HepG2 (cell line): ENCODE results near the gene SQOR. TPM values are rescaled to one million over a fixed set of nuclear protein-coding genes. Genes with fewer than 3 reads are reported as not detected.

ENCODE experiments used
- GTF3A ChIP-seq: sonication (generic); formaldehyde crosslinking; conservative IDR thresholded peaks from 2 replicates; pipeline ENCODE4 v1.4.0; 2020; ENCODE audit warnings: mild to moderate bottlenecking, missing genetic modification reagents
- IKZF4 ChIP-seq: sonication (generic); formaldehyde crosslinking; IDR thresholded peaks from 2 replicates; pipeline ENCODE4 v1.5.1; 2020; ENCODE audit warnings: borderline replicate concordance, mild to moderate bottlenecking, low read depth, missing genetic modification reagents; ENCODE audit errors: not compliant biosample characterization
- ISL2 ChIP-seq: sonication (generic); formaldehyde crosslinking; IDR thresholded peaks from 2 replicates; pipeline ENCODE4 v1.5.0; 2020; ENCODE audit warnings: missing genetic modification reagents
- LRRFIP1 ChIP-seq: sonication (generic); formaldehyde crosslinking; conservative IDR thresholded peaks from 2 replicates; pipeline ENCODE4 v1.4.0; 2020; ENCODE audit warnings: missing genetic modification reagents
- MAFF ChIP-seq: IDR thresholded peaks from 2 replicates; pipeline ENCODE4 v1.6.1; 2011; ENCODE audit warnings: low read depth, low read length, improper control_type of control experiment
- NFATC3 ChIP-seq: sonication (generic); formaldehyde crosslinking; IDR thresholded peaks from 2 replicates; pipeline ENCODE4 v1.5.1; 2020; ENCODE audit warnings: mild to moderate bottlenecking, missing genetic modification reagents
- NFIC ChIP-seq: IDR thresholded peaks from 2 replicates; pipeline ENCODE4 v1.6.1; 2012; ENCODE audit warnings: mild to moderate bottlenecking, low read length, inconsistent platforms
- NFKBIZ ChIP-seq: IDR thresholded peaks from 2 replicates; pipeline ENCODE4 v1.6.1; 2018; ENCODE audit warnings: missing genetic modification reagents, missing compliant biosample characterization
- RARG ChIP-seq: sonication (generic); formaldehyde crosslinking; IDR thresholded peaks from 2 replicates; pipeline ENCODE4 v1.4.0; 2020; ENCODE audit warnings: low read depth, mild to moderate bottlenecking, missing genetic modification reagents
- SALL2 ChIP-seq: sonication (generic); formaldehyde crosslinking; IDR thresholded peaks from 2 replicates; pipeline ENCODE4 v1.8.1; 2023; ENCODE audit warnings: mild to moderate bottlenecking, missing genetic modification reagents, inconsistent platforms
- SKI ChIP-seq: fragments of 450-650 bp; IDR thresholded peaks from one replicate; pipeline ENCODE4 v1.6.1; 2018; ENCODE audit warnings: mild to moderate bottlenecking; ENCODE audit not compliant: partially characterized antibody
- SKIL ChIP-seq: sonication (generic); formaldehyde crosslinking; IDR thresholded peaks from 2 replicates; pipeline ENCODE4 v1.8.0; 2022; ENCODE audit warnings: missing genetic modification reagents, mild to moderate bottlenecking, moderate library complexity, borderline replicate concordance
- STAT5B ChIP-seq: sonication (generic); formaldehyde crosslinking; IDR thresholded peaks from 2 replicates; pipeline ENCODE4 v1.4.0; 2020; ENCODE audit warnings: missing genetic modification reagents
- TFDP1 ChIP-seq: IDR thresholded peaks from 2 replicates; pipeline ENCODE4 v1.6.1; 2016; ENCODE audit warnings: missing compliant biosample characterization, missing genetic modification reagents, borderline replicate concordance
- ZNF296 ChIP-seq: sonication (generic); formaldehyde crosslinking; conservative IDR thresholded peaks from 2 replicates; pipeline ENCODE4 v1.5.0; 2020; ENCODE audit warnings: mild to moderate bottlenecking, missing genetic modification reagents
- ZNF552 ChIP-seq: sonication (generic); formaldehyde crosslinking; IDR thresholded peaks from 2 replicates; pipeline ENCODE4 v1.9.0; 2022; ENCODE audit warnings: missing genetic modification reagents, mild to moderate bottlenecking, borderline replicate concordance
- ZSCAN9 ChIP-seq: IDR thresholded peaks from 2 replicates; pipeline ENCODE4 v1.6.1; 2016; ENCODE audit warnings: borderline replicate concordance
- polyA plus RNA-seq, 8 experiments: library from polyadenylated mRNA; depleted of rRNA in 3 of 8; stranded (reverse) in 7 of 8; unstranded in 1 of 8; fragments of >200 nt; fragmentation: Illumina TruSeq in 4 of 8; extraction: Trizol in 4 of 8; gene quantifications; 2 replicates each; pipeline versions ENCODE4 v1.2.1 to v1.2.3, GENCODE V29; 2011 to 2016; ENCODE audit warnings: low read depth in 4 of 8, missing spikeins in 1 of 8, mixed read lengths in 1 of 8; ENCODE audit not compliant: insufficient read depth in 1 of 8
- total RNA-seq, 5 experiments: library from RNA; depleted of rRNA; stranded (reverse); fragments of >200 nt; fragmentation: Illumina TruSeq; extraction: Trizol; gene quantifications; 2 replicates each; pipeline ENCODE4 v1.2.3, GENCODE V29; 2016; ENCODE audit warnings: low read depth in 1 of 5
- TF ChIP-seq, protein P1 (sequence below): sonication (generic); formaldehyde crosslinking; IDR thresholded peaks from 2 replicates; pipeline ENCODE4 v1.5.1; 2020; ENCODE audit warnings: mild to moderate bottlenecking, moderate library complexity, missing genetic modification reagents
- TF ChIP-seq, protein P2 (sequence below): sonication (generic); formaldehyde crosslinking; IDR thresholded peaks from 2 replicates; pipeline ENCODE4 v1.8.1; 2023; ENCODE audit warnings: missing genetic modification reagents, mild to moderate bottlenecking, borderline replicate concordance

The SQOR gene
- total and polyA plus RNA-seq, 2 of the 13 experiments (the other 11 are each of a cell fraction or from before 2014, with no cell fraction given) = 19.3 to 19.4 TPM

- no peak for TF ChIP-seq LRRFIP1
- no peak for TF ChIP-seq GTF3A (CRISPR knock-in tag)
- no peak for TF ChIP-seq STAT5B (CRISPR knock-in tag)
- TF ChIP-seq SALL2 = peak; percentile 84
- TF ChIP-seq, protein P1, sequence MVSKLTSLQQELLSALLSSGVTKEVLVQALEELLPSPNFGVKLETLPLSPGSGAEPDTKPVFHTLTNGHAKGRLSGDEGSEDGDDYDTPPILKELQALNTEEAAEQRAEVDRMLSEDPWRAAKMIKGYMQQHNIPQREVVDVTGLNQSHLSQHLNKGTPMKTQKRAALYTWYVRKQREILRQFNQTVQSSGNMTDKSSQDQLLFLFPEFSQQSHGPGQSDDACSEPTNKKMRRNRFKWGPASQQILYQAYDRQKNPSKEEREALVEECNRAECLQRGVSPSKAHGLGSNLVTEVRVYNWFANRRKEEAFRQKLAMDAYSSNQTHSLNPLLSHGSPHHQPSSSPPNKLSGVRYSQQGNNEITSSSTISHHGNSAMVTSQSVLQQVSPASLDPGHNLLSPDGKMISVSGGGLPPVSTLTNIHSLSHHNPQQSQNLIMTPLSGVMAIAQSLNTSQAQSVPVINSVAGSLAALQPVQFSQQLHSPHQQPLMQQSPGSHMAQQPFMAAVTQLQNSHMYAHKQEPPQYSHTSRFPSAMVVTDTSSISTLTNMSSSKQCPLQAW (CRISPR knock-in tag) = peak; percentile 76; the same call in 1 of the 2 replicates
- 0 out of 2 replicates have a peak, but pooled peaks have one; percentile 4 for TF ChIP-seq MAFF
- no peak; the same call in 1 of the 2 replicates for TF ChIP-seq ZSCAN9 (CRISPR knock-in tag)
- TF ChIP-seq NFKBIZ (CRISPR knock-in tag) = peak; percentile 63
- peak; percentile 59 for TF ChIP-seq SKI
- TF ChIP-seq NFIC = no peak
- 0 out of 2 replicates have a peak, but pooled peaks have one; percentile 51 for TF ChIP-seq SKIL (CRISPR knock-in tag)
- peak; percentile 90; the same call in 1 of the 2 replicates for TF ChIP-seq TFDP1 (CRISPR knock-in tag)
- no peak for TF ChIP-seq ZNF296 (CRISPR knock-in tag)
- peak; percentile 76; the same call in 1 of the 2 replicates for TF ChIP-seq NFATC3 (CRISPR knock-in tag)
- TF ChIP-seq, protein P2, sequence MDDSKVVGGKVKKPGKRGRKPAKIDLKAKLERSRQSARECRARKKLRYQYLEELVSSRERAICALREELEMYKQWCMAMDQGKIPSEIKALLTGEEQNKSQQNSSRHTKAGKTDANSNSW (CRISPR knock-in tag) = no peak
- TF ChIP-seq RARG (CRISPR knock-in tag) = no peak
- TF ChIP-seq ISL2 = peak; percentile 78; the same call in 1 of the 2 replicates
- TF ChIP-seq IKZF4 = no peak
- no peak; the same call in 1 of the 2 replicates for TF ChIP-seq ZNF552 (CRISPR knock-in tag)
These were observed 47.5 kb upstream of the SQOR start, which contains the start of gene BLOC1S6 (continued) for GRCh38 chr15:45587095-45587862.
